ENCODE results near the gene HSPBAP1. TPM values are rescaled to one million over a fixed set of nuclear protein-coding genes. Genes with fewer than 3 reads are reported as not detected.
"Not testable (repeated sequence)": the region's sequence is repeated elsewhere in the genome, so short reads cannot be mapped to it uniquely, and the experiment has no call there.

Gene HSPBAP1
- total RNA-seq, 1 donor from 2014 or later: 9.1 TPM

DNA sequence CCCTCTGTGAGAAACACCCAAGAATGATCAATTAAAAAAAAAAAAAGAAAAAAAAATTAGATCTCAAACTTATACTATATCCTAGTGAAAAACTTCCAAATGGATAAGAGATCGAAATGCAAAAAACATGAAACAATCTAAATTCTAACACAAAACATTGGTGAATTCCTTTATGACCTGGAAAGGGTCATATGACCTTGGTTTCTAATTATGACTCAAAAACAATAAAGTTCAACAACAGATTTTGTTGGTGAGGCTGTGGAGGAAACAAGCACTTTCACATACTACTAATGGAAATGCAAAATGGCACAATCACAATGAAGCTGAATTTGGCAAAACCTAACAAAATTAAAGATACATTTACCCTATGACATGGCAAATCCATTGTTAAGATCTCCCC lies 45.3 kb downstream of the HSPBAP1 start:
- no peaks in the 10 kb centered on the region for H3K9me3 Mint-ChIP-seq
- H3K36me3 Mint-ChIP-seq: peaks cover 27% of the 10 kb centered on the region
- TF ChIP-seq, protein P1, sequence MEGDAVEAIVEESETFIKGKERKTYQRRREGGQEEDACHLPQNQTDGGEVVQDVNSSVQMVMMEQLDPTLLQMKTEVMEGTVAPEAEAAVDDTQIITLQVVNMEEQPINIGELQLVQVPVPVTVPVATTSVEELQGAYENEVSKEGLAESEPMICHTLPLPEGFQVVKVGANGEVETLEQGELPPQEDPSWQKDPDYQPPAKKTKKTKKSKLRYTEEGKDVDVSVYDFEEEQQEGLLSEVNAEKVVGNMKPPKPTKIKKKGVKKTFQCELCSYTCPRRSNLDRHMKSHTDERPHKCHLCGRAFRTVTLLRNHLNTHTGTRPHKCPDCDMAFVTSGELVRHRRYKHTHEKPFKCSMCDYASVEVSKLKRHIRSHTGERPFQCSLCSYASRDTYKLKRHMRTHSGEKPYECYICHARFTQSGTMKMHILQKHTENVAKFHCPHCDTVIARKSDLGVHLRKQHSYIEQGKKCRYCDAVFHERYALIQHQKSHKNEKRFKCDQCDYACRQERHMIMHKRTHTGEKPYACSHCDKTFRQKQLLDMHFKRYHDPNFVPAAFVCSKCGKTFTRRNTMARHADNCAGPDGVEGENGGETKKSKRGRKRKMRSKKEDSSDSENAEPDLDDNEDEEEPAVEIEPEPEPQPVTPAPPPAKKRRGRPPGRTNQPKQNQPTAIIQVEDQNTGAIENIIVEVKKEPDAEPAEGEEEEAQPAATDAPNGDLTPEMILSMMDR (conservative IDR thresholded peaks at IDR 0.05): no peak
- H3K27me3 Mint-ChIP-seq: no peaks in the 10 kb centered on the region
- DNase-seq (ENCODE audit: extremely low spot score, unreplicated experiment): no peak
- no peaks in the 10 kb centered on the region for H3K4me1 Mint-ChIP-seq (ENCODE audit: unreplicated experiment)
- H3K27ac Mint-ChIP-seq: no peak overlapping the region
- H3K4me3 Mint-ChIP-seq: no peak overlapping the region

DNA sequence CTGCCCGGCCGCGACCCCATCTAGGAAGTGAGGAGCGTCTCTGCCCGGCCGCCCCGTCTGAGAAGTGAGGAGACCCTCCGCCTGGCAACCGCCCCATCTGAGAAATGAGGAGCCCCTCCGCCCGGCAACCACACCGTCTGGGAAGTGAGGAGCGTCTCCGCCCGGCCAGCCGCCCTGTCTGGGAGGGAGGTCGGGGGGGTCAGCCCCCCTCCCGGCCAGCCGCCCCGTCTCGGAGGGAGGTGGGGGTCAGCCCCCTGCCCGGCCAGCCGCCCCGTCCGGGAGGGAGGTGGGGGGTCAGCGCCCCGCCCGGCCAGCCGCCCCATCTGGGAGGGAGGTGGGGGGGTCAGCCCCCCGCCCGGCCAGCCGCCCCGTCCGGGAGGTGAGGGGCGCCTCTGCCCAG lies 46.3 kb downstream of the HSPBAP1 start:
- not testable (repeated sequence) for H3K9me3 Mint-ChIP-seq; H3K27me3 Mint-ChIP-seq; H3K4me1 Mint-ChIP-seq (ENCODE audit: unreplicated experiment); DNase-seq (ENCODE audit: extremely low spot score, unreplicated experiment); H3K27ac Mint-ChIP-seq; H3K4me3 Mint-ChIP-seq
- peaks cover 30% of the 10 kb centered on the region for H3K36me3 Mint-ChIP-seq

DNA sequence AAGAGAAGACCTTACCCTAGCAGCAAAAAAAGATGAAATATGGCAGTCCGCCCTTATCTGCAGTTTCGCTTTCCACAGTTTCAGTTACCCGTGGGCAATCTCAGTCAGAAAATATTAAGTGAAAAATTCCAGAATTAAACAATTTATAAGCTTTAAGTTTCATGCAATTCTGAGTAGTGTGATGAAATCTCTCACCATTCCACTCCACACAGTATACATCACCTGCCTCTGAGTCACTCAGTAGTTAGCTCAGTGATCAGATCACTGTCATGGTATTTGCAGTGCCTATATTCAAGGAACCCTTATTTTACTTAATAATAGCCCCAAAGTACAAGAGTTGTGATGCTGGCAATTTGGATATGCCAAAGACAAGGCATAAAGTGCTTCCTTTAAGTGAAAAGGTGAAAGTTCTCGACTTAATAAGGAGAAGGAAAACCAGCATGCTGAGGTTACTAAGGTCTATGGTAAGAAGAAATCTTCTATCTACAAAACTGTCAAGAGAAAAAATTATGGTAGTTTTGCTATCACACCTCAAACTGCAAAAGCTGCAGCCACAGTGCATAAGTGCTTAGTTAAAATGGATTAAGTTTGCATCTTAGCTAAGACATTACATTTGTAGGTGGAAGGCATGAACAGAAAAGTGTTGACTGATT lies 48.1 kb downstream of the HSPBAP1 start:
- no peak for DNase-seq (ENCODE audit: extremely low spot score, unreplicated experiment)
- Mint-ChIP-seq H3K9me3 (no peaks in the 10 kb centered on the region), H3K4me1 (ENCODE audit: unreplicated experiment) (no peaks in the 10 kb centered on the region), H3K36me3 (peaks cover 38% of the 10 kb centered on the region), H3K27ac (no peak overlapping the region), H3K27me3 (no peaks in the 10 kb centered on the region), H3K4me3 (no peak overlapping the region)
- TF ChIP-seq, protein P1 (conservative IDR thresholded peaks at IDR 0.05): no peak

DNA sequence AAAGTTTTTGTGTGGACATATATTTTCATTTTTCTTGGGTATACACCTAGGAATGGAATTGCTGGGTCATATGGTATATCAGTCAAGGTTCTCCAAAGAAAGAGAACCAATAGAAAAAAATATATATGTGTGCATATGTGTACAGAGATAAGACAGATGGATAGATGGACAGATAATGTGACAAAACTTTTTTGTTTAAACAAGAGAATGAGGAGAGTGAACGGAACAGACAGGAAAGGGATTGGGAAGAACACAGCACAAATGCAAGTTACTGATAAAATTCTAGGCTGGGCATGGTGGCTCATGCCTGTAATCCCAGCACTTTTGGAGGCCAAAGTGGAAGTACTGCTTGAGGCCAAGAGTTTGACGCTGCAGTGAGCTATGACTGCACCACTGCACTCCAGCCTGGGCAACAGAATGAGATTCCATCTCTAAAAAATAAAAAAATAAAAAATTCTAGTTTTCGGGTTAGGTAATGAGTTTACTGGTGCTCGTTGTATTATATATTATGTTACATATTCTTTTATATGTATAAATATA lies 50.0 kb downstream of the HSPBAP1 start:
- no peaks in the 10 kb centered on the region for H3K4me1 Mint-ChIP-seq (ENCODE audit: unreplicated experiment)
- no peak for DNase-seq (ENCODE audit: extremely low spot score, unreplicated experiment)
- H3K4me3 Mint-ChIP-seq: no peak overlapping the region
- TF ChIP-seq, protein P1 (conservative IDR thresholded peaks at IDR 0.05): no peak
- peaks cover 4% of the 10 kb centered on the region for H3K9me3 Mint-ChIP-seq
- peaks cover 43% of the 10 kb centered on the region for H3K36me3 Mint-ChIP-seq
- H3K27me3 Mint-ChIP-seq: no peaks in the 10 kb centered on the region
- H3K27ac Mint-ChIP-seq: no peak overlapping the region

DNA sequence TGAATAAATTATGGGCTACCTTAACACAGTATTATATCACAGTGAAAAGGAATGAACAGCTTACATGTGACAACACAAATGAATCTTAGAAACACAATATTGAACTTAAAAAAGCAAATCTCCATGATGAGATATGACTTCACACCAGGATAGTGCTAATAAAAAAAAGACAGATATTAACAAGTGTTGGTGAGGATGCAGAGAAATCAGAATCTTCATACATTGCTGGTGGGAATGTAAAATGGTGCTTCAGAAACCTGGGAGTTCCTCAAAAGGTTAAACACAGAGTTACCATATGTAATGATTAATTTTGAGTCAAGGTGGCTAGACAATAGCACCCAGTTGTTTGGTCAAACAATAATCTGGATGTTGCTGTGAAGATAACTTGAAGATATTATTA lies 51.4 kb downstream of the HSPBAP1 start:
- Mint-ChIP-seq H3K4me1 (ENCODE audit: unreplicated experiment) (no peaks in the 10 kb centered on the region), H3K4me3 (no peak overlapping the region), H3K27ac (no peak overlapping the region), H3K36me3 (peaks cover 40% of the 10 kb centered on the region), H3K27me3 (no peaks in the 10 kb centered on the region), H3K9me3 (peaks cover 4% of the 10 kb centered on the region)
- TF ChIP-seq, protein P1 (conservative IDR thresholded peaks at IDR 0.05): no peak
- no peak for DNase-seq (ENCODE audit: extremely low spot score, unreplicated experiment)

DNA sequence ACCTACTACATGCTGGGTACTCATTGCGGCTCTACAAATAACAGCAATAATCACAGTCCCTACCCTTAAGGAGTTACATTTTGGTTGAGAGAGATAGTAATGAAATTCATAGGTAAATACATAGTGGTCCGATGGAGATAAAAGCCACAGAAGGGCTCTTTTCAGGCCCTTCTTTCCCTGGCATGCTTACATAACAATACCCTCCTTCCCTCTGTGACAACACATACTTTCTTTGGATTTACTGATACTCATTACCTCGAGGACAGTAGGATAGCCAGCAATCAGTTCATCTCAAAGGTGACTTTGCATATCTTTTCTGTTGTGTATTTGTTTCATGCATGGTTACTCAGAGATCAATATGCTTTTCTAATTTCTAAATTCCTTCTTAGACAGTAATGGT lies 54.5 kb downstream of the HSPBAP1 start:
- peaks cover 4% of the 10 kb centered on the region for H3K9me3 Mint-ChIP-seq
- no peaks in the 10 kb centered on the region for H3K4me1 Mint-ChIP-seq (ENCODE audit: unreplicated experiment)
- H3K4me3 Mint-ChIP-seq: no peak overlapping the region
- H3K27ac Mint-ChIP-seq: no peak overlapping the region
- H3K27me3 Mint-ChIP-seq: no peaks in the 10 kb centered on the region
- TF ChIP-seq, protein P1 (conservative IDR thresholded peaks at IDR 0.05): no peak
- DNase-seq (ENCODE audit: extremely low spot score, unreplicated experiment): no peak
- peaks cover 29% of the 10 kb centered on the region for H3K36me3 Mint-ChIP-seq

DNA sequence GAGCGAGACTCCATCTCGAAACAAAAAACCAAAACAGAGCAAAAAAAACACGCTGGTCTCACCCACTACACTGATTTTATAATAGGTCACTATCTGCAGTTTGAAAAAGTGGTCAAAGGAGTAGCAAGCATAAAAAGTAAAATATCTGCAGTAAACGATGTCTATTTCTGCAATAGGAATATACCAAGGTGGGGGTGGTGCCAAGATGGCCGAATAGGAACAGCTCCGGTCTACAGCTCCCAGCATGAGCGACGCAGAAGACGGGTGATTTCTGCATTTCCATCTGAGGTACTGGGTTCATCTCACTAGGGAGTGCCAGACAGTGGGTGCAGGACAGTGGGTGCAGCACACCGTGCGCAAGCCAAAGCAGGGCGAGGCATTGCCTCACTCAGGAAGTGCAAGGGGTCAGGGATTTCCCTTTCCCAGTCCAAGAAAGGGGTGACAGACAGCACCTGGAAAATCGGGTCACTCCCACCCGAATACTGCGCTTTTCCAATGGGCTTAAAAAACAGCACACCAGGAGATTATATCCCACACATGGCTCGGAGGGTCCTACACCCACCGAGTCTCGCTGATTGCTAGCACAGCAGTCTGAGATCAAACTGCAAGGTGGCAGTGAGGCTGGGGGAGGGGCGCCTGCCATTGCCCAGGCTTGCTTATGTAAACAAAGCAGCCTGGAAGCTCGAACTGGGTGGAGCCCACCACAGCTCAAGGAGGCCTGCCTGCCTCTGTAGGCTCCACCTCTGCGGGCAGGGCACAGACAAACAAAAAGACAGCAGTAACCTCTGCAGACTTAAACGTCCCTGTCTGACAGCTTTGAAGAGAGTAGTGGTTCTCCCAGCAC lies 60.7 kb downstream of the HSPBAP1 start:
- peaks cover 20% of the 10 kb centered on the region for H3K36me3 Mint-ChIP-seq
- H3K27ac Mint-ChIP-seq; DNase-seq (ENCODE audit: extremely low spot score, unreplicated experiment); H3K4me1 Mint-ChIP-seq (ENCODE audit: unreplicated experiment); H3K9me3 Mint-ChIP-seq; H3K4me3 Mint-ChIP-seq; H3K27me3 Mint-ChIP-seq: not testable (repeated sequence)

All from type B pancreatic cell (in vitro differentiated cells).